Right atrium auricular region (tissue), 2 donors: ENCODE data around the gene PRDM16. TPM values are rescaled to one million over a fixed set of nuclear protein-coding genes. Genes with fewer than 3 reads are reported as not detected.
A peak's percentile ranks its signal among the peaks of the same experiment; 100 is the strongest.

Experiments
- DNase-seq: peaks from one replicate; pipeline ENCODE4 v3.0.0-alpha.2; 2019; ENCODE audit warnings: low spot score
- H3K27ac ChIP-seq, 2 donors: fragments of 200-600 bp; sonication (generic); 1 replicate in 1 of 2; 2 replicates in 1 of 2; pipeline ENCODE4 v1.5.1; 2016 to 2019
- H3K27me3 ChIP-seq, 2 donors: fragments of 200-600 bp; sonication (generic); one replicate each; pipeline versions ENCODE4 v1.5.1 to v1.6.0; 2017 to 2019
- H3K36me3 ChIP-seq: fragments of 200-600 bp; sonication (generic); one replicate; pipeline ENCODE4 v1.5.1; 2016
- H3K4me1 ChIP-seq, 2 donors: fragments of 200-600 bp; sonication (generic); one replicate each; pipeline versions ENCODE4 v1.5.1 to v1.6.0; 2017 to 2019
- H3K4me3 ChIP-seq, 2 donors: fragments of 200-600 bp; sonication (generic); 1 replicate in 1 of 2; 2 replicates in 1 of 2; pipeline ENCODE4 v1.5.1; 2017 to 2019; ENCODE audit warnings: mild to moderate bottlenecking in 1 of 2, moderate library complexity in 1 of 2
- H3K9me3 ChIP-seq, 2 donors: fragments of 200-600 bp; sonication (generic); one replicate each; pipeline ENCODE4 v1.5.1; 2019
- total RNA-seq, 2 donors: library from RNA; depleted of rRNA; stranded (reverse); fragments of >200 nt; gene quantifications; one replicate each; pipeline ENCODE4 v1.1.0, GENCODE V29; 2016
- TF ChIP-seq, protein P1 (sequence below), 2 donors: fragments of 200-600 bp; sonication (generic); IDR thresholded peaks; one replicate each; pipeline ENCODE4 v1.5.1; 2019; ENCODE audit warnings: antibody characterized with exemption in 2 of 2

The PRDM16 gene
- total RNA-seq, 2 donors from 2014 or later: 0.22 to 3.3 TPM

DNA sequence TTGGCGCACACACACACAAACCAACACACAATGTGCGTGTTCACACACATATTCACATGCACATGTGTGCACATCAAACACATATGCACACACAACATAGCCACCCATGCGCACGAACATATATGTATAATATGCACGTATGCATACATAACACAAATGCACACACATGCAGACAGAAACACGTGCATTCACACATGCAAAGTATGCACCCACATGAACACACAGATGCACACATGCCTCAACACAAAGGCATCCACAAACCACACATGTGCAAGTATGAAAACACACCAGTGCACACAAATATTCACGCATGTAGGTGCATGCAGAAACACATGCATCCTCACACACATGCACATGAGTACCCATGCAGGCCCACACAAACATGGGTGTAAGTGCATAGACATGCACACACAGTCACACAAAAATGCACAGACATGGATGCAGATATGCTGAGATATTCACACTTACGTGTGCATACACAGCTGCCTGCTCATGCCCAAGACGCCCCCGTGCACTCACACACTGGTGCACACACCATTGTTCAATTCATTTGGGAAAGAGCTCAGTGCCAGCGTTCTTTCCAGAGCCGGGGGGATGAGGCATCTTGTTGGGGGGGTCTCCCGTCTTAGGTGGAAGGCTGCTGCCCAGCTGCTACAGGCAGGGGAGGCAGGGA lies 332.7 kb downstream of the PRDM16 start:
- DNase-seq: no peak
- no peaks in the 10 kb centered on the region for H3K9me3 ChIP-seq
- H3K27me3 ChIP-seq: no peaks in the 10 kb centered on the region
- H3K27ac ChIP-seq: no peak overlapping the region
- no peaks in the 10 kb centered on the region for H3K36me3 ChIP-seq
- H3K4me1 ChIP-seq: no peaks in the 10 kb centered on the region
- TF ChIP-seq, protein P1, sequence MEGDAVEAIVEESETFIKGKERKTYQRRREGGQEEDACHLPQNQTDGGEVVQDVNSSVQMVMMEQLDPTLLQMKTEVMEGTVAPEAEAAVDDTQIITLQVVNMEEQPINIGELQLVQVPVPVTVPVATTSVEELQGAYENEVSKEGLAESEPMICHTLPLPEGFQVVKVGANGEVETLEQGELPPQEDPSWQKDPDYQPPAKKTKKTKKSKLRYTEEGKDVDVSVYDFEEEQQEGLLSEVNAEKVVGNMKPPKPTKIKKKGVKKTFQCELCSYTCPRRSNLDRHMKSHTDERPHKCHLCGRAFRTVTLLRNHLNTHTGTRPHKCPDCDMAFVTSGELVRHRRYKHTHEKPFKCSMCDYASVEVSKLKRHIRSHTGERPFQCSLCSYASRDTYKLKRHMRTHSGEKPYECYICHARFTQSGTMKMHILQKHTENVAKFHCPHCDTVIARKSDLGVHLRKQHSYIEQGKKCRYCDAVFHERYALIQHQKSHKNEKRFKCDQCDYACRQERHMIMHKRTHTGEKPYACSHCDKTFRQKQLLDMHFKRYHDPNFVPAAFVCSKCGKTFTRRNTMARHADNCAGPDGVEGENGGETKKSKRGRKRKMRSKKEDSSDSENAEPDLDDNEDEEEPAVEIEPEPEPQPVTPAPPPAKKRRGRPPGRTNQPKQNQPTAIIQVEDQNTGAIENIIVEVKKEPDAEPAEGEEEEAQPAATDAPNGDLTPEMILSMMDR (IDR thresholded peaks at IDR 0.05): no peak
- H3K4me3 ChIP-seq: no peak overlapping the region

DNA sequence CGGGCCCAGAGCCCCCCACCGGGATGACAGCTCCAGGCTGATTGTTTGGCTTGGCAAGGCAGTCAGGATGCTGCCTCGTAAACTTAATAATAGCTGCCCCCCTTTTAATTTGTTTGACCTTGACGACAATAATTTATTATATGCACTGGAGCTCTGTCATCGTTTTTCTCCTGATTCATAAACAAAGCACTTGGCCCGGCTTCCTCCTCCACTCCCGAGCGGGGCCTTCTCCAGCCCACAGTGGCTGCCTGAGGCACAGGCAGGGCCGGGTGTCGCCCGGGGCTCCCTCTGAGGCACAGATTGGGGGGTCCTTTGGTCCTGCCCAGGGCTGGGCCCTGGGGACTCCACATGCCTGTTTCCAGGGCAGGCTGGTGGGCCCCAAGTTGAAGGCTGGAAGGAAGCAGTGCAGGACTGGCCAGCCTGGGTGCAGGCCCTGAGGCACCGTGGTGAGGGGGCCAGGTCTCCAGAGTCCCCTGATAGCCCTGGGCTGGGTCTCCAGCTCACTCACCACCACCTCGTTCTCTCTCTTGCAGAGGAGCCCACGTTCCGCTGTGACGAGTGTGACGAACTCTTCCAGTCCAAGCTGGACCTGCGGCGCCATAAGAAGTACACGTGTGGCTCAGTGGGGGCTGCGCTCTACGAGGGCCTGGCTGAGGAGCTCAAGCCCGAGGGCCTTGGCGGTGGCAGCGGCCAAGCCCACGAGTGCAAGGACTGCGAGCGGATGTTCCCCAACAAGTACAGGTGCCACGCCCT lies 333.4 kb downstream of the PRDM16 start:
- Histone ChIP-seq H3K27me3 (no peaks in the 10 kb centered on the region), H3K27ac (no peak overlapping the region), H3K36me3 (no peaks in the 10 kb centered on the region), H3K9me3 (no peaks in the 10 kb centered on the region), H3K4me3 (no peak overlapping the region), H3K4me1 (no peaks in the 10 kb centered on the region)
- no peak for DNase-seq
- TF ChIP-seq, protein P1 (IDR thresholded peaks at IDR 0.05): no peak

DNA sequence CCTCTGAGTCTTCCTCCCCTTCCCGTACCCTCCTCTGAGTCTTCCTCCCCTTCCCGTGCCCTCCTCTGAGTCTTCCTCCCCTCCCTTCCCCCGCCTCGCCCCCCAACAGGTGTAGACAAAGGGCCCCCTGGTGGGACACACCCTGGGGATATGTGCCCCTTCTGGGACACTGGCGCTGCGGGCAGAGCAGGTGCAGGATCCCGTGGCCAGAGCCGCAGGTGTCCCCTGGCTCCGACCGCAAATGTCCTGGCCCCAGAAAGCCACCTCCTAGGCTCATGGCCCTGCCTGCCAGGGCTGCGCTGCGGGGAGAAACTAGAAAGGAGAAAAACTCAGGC lies 334.0 kb downstream of the PRDM16 start:
- no peak overlapping the region for H3K4me3 ChIP-seq
- no peaks in the 10 kb centered on the region for H3K27me3 ChIP-seq
- no peaks in the 10 kb centered on the region for H3K4me1 ChIP-seq
- TF ChIP-seq, protein P1 (IDR thresholded peaks at IDR 0.05): no peak
- H3K36me3 ChIP-seq: no peaks in the 10 kb centered on the region
- DNase-seq: no peak
- H3K9me3 ChIP-seq: no peaks in the 10 kb centered on the region
- H3K27ac ChIP-seq: no peak overlapping the region

- Histone ChIP-seq H3K4me3 (no peak overlapping the region), H3K4me1 (no peaks in the 10 kb centered on the region), H3K27me3 (no peaks in the 10 kb centered on the region), H3K9me3 (no peaks in the 10 kb centered on the region), H3K36me3 (no peaks in the 10 kb centered on the region), H3K27ac (no peak overlapping the region)
- DNase-seq: no peak
- TF ChIP-seq, protein P1 (IDR thresholded peaks at IDR 0.05): peak in 1 of 2 donors; percentile 28
These were observed 334.6 kb downstream of the PRDM16 start for GRCh38 chr1:3403388-3404231.

DNA sequence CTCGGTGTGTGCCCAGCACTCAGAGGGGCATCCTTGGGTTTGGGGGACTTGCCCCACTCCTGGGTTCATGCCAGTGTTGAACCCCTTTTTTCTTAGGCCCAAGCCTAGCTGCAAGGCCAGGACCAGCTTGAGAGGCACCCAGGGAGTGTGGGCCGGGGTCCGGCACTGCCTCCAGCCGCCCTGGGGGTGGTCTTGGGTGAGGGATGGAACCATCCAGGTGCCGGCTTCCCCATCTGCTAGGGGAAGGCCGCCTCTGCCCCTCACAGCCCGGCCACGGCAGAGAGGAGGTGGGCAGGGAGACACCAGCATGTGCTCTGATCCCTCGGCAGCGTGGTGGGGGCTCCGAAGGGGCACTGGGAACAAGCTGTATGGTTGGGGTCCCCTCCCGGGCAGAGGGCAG lies 335.3 kb downstream of the PRDM16 start:
- H3K9me3 ChIP-seq: no peaks in the 10 kb centered on the region
- DNase-seq: no peak
- no peaks in the 10 kb centered on the region for H3K36me3 ChIP-seq
- no peaks in the 10 kb centered on the region for H3K4me1 ChIP-seq
- no peaks in the 10 kb centered on the region for H3K27me3 ChIP-seq
- TF ChIP-seq, protein P1 (IDR thresholded peaks at IDR 0.05): no peak
- H3K4me3 ChIP-seq: no peak overlapping the region
- no peak overlapping the region for H3K27ac ChIP-seq
